Panc1 (cell line): Measurements from ENCODE around the gene SAP30BP. TPM values are rescaled to one million over a fixed set of nuclear protein-coding genes. Genes with fewer than 3 reads are reported as not detected.

Source experiments
- ATAC-seq: fragments of 200-7000 bp; cut with Tn5 transposase; 2 replicates; pipeline ENCODE4 v1.9.1; 2020; ENCODE audit warnings: mild to moderate bottlenecking, moderate library complexity
- BruUV-seq: library from RNA; stranded (reverse); fragments of 400-500 nt; replicated peaks from 2 replicates; lab custom pipeline; 2021; lab: Mats Ljungman, UMichigan
- CTCF ChIA-PET: fragments of 300-600 bp; sonication (Branson Sonifier 250); formaldehyde crosslinking; loops from one replicate; lab custom pipeline; 2022; ENCODE audit warnings: antibody characterized with exemption; lab: Charles Lee
- POLR2A ChIA-PET: fragments of 300-600 bp; sonication (Branson Sonifier 250); formaldehyde crosslinking; loops from one replicate; lab custom pipeline; 2022; ENCODE audit warnings: antibody characterized with exemption; lab: Charles Lee
- DNase-seq: peaks from one replicate; pipeline ENCODE4 v3.0.0-alpha.2; 2010; ENCODE audit warnings: low read depth, low spot score
- H3K27ac ChIP-seq: 2 replicates; pipeline ENCODE4 v1.5.1; 2011; ENCODE audit warnings: mild to moderate bottlenecking, low read length, inconsistent platforms
- H3K27me3 ChIP-seq: fragments of 200-500 bp; sonication (Bioruptor generic); 2 replicates; pipeline ENCODE4 v1.6.0; 2014; ENCODE audit warnings: low read length, inconsistent platforms; ENCODE audit not compliant: control insufficient read depth, insufficient read depth
- H3K36me3 ChIP-seq: fragments of 200-500 bp; sonication (Bioruptor generic); 2 replicates; pipeline ENCODE4 v1.5.1; 2014; ENCODE audit warnings: inconsistent platforms, mild to moderate bottlenecking, low read length, moderate library complexity; ENCODE audit not compliant: control insufficient read depth, insufficient read depth
- H3K4me1 ChIP-seq: 2 replicates; pipeline ENCODE4 v1.5.1; 2011; ENCODE audit warnings: inconsistent platforms, mild to moderate bottlenecking, low read length, moderate library complexity; ENCODE audit not compliant: control insufficient read depth, insufficient read depth
- H3K4me3 ChIP-seq, 2 experiments: 2 replicates each; pipeline ENCODE4 v1.5.1; 2011 to 2012; ENCODE audit warnings: low read depth in 2 of 2, low read length in 2 of 2, mild to moderate bottlenecking in 2 of 2, inconsistent platforms in 1 of 2, moderate library complexity in 1 of 2
- H3K9me3 ChIP-seq: fragments of 200-500 bp; sonication (Bioruptor generic); 2 replicates; pipeline ENCODE4 v1.5.1; 2014; ENCODE audit warnings: low read depth, mild to moderate bottlenecking, inconsistent platforms, low read length, moderate library complexity; ENCODE audit not compliant: control insufficient read depth, insufficient read depth
- CTCF ChIP-seq: fragments of 450-650 bp; IDR thresholded peaks from 2 replicates; pipeline ENCODE4 v1.5.1; 2017; ENCODE audit warnings: mild to moderate bottlenecking
- POLR2AphosphoS5 ChIP-seq: IDR thresholded peaks from 2 replicates; pipeline ENCODE4 v1.6.1; 2012; ENCODE audit warnings: mild to moderate bottlenecking, low read depth, low read length, moderate library complexity
- REST ChIP-seq, 2 experiments: IDR thresholded peaks; 2 replicates each; pipeline ENCODE4 v1.6.1; 2011 to 2012; ENCODE audit warnings: low read depth in 2 of 2, control low read depth in 1 of 2, low read length in 1 of 2, mild to moderate bottlenecking in 1 of 2, moderate library complexity in 1 of 2; ENCODE audit not compliant: insufficient read depth in 1 of 2
- SIN3A ChIP-seq: IDR thresholded peaks from 2 replicates; pipeline ENCODE4 v1.6.1; 2012; ENCODE audit warnings: low read depth, mild to moderate bottlenecking, low read length, moderate library complexity, borderline replicate concordance; ENCODE audit not compliant: insufficient read depth
- TCF7L2 ChIP-seq: IDR thresholded peaks from 2 replicates; pipeline ENCODE4 v1.6.1; 2011; ENCODE audit warnings: mild to moderate bottlenecking, low read depth, low read length, inconsistent platforms
- in situ Hi-C: cut with HindIII; loops from 2 replicates; pipeline ENCODE4 v1.10.0; 2016; ENCODE audit warnings: low sequenced_read_pairs, low pct_unique_long_range_greater_than_20kb
- intact Hi-C: fragments of 100-400 bp; cut with micrococcal nuclease; formaldehyde crosslinking; loops from one replicate; pipeline ENCODE4 v1.10.0; 2022; ENCODE audit not compliant: unreplicated experiment
- total RNA-seq: library from RNA; stranded (reverse); gene quantifications from one replicate; pipeline ENCODE4 v1.2.1, GENCODE V29; 2021; ENCODE audit not compliant: unreplicated experiment

SAP30BP gene
- total RNA-seq, 1 experiment from 2014 or later: 138 TPM

- Histone ChIP-seq H3K36me3 (peaks cover 37% of the 10 kb centered on the region), H3K4me1 (peaks cover 22% of the 10 kb centered on the region), H3K27ac (peak overlapping the region; percentile 97), H3K9me3 (no peaks in the 10 kb centered on the region), H3K4me3 (peak overlapping the region; percentile 97 to 98), H3K27me3 (no peaks in the 10 kb centered on the region)
- DNase-seq: no peak
- intact Hi-C loops: no loop called here
- BruUV-seq: no TSS peak
- ChIA-PET POLR2A (interaction anchor here (0.5 to 0.7 kb wide), 2 partner anchors 80 to 119 kb away, joined by 3 to 8 read pairs; no protein-coding TSS in a partner anchor), CTCF (interaction anchor here (1.7 kb wide), 1 partner anchor 80 kb away, joined by 5 read pairs; no protein-coding TSS in a partner anchor)
- no peak for ATAC-seq
- in situ Hi-C loops: no loop called here
- TF ChIP-seq SIN3A: no peak
- TF ChIP-seq REST (IDR thresholded peaks at IDR 0.05; ENCODE audit: insufficient read depth in 1 of 2, low read depth in 2 of 2, low read length in 1 of 2): no peak
- no peak for TF ChIP-seq TCF7L2
- TF ChIP-seq POLR2AphosphoS5: no peak
- no peak for TF ChIP-seq CTCF
These were observed 687 bp downstream of the SAP30BP start for GRCh38 chr17:75667825-75668224.

GRCh38 chr17:75668489-75668888 is 1.4 kb downstream of the SAP30BP start:
- no TSS peak for BruUV-seq
- H3K4me1 ChIP-seq: peaks cover 22% of the 10 kb centered on the region
- peak overlapping the region; percentile 97 for H3K27ac ChIP-seq
- H3K9me3 ChIP-seq: no peaks in the 10 kb centered on the region
- peaks cover 35% of the 10 kb centered on the region for H3K36me3 ChIP-seq
- intact Hi-C loops: no loop called here
- in situ Hi-C loops: no loop called here
- H3K27me3 ChIP-seq: no peaks in the 10 kb centered on the region
- peak overlapping the region; percentile 97 to 98 for H3K4me3 ChIP-seq
- POLR2A ChIA-PET: interaction anchor here (0.6 kb wide), 1 partner anchor 112 kb away, joined by 3 read pairs; no protein-coding TSS in a partner anchor
- TF ChIP-seq CTCF (no peak), TCF7L2 (no peak), REST (IDR thresholded peaks at IDR 0.05; ENCODE audit: insufficient read depth in 1 of 2, low read depth in 2 of 2, low read length in 1 of 2) (no peak), POLR2AphosphoS5 (no peak), SIN3A (no peak)
- DNase-seq: no peak
- CTCF ChIA-PET: interaction anchor here (0.6 to 1.7 kb wide), 2 partner anchors 79 to 345 kb away, joined by 3 to 5 read pairs; no protein-coding TSS in a partner anchor
- ATAC-seq: no peak
